ENCODE data around the gene CCDC82. TPM values are rescaled to one million over a fixed set of nuclear protein-coding genes. Genes with fewer than 3 reads are reported as not detected.

CCDC82 gene
- total and polyA plus RNA-seq, 5 donors from 2014 or later: 22.2 to 37.3 (median 26.2) TPM

DNA sequence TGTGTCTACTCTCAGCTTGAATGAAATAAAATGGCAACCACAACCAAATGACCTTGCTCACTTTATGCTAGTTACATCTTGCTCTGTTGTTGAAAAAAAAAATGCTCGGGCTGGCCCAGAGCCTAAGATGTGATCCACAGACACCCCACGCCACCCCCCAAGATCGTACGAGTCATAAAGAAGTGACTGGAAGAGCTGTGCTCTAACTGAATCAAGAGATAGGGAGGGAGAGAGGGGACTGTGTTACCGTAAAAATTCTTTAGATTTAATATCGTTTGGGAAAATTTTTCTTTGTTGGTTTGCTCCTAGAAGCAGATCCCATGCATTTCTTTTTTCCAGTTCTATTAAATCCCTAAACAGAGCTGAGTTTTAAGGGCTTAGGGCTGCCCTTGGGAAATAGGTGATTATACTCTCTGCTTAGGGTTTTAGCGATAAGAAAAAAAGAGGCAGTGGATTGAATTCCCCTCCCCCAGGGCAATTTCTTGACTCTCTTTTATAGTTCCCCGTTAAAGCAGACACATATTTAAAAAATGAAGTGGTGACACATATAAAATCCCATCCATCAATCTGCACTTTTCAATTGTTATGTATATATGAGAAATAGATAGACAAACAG, 61.2 kb downstream of the CCDC82 start:
- Histone ChIP-seq H3K27ac (ENCODE audit: insufficient read depth, low read length, poor library complexity, severe bottlenecking) (no peak overlapping the region), H3K4me3 (ENCODE audit: low read depth, low read length) (no peak overlapping the region), H3K9me3 (ENCODE audit: control insufficient read depth in 2 of 2, low read length in 2 of 2) (no peaks in the 10 kb centered on the region), H3K27me3 (ENCODE audit: control insufficient read depth, insufficient read depth, low read length) (no peaks in the 10 kb centered on the region), H3K4me1 (ENCODE audit: control insufficient read depth, insufficient read depth, low read length, poor library complexity, severe bottlenecking) (peaks cover 14% of the 10 kb centered on the region), H3K36me3 (ENCODE audit: control insufficient read depth, insufficient read depth, low read length) (peaks cover 9% of the 10 kb centered on the region)
- H3K27me3 Mint-ChIP-seq: no peaks in the 10 kb centered on the region
- no peak overlapping the region for H3K4me3 Mint-ChIP-seq
- ATAC-seq (ENCODE audit: low read depth in 2 of 2) (no peak), DNase-seq (no peak)
- H3K4me1 Mint-ChIP-seq: peaks cover 41 to 88% (median 63%) of the 10 kb centered on the region in 4 donors
- H3K27ac Mint-ChIP-seq: peak overlapping the region in 1 of 3 donors; percentile 43
- no peaks in the 10 kb centered on the region for H3K9me3 Mint-ChIP-seq
- peaks cover 23% of the 10 kb centered on the region for H3K36me3 Mint-ChIP-seq

GRCh38 chr11:96326959-96327358, 62.8 kb downstream of the CCDC82 start:
- H3K27ac ChIP-seq (ENCODE audit: insufficient read depth, low read length, poor library complexity, severe bottlenecking): no peak overlapping the region
- Mint-ChIP-seq H3K9me3 (no peaks in the 10 kb centered on the region), H3K27me3 (no peaks in the 10 kb centered on the region), H3K4me3 (no peak overlapping the region), H3K27ac (no peak overlapping the region), H3K4me1 (peaks cover 38 to 86% (median 58%) of the 10 kb centered on the region in 4 donors), H3K36me3 (peaks cover 30% of the 10 kb centered on the region)
- no peak overlapping the region for H3K4me3 ChIP-seq (ENCODE audit: low read depth, low read length)
- no peak for ATAC-seq (ENCODE audit: low read depth in 2 of 2)
- H3K36me3 ChIP-seq (ENCODE audit: control insufficient read depth, insufficient read depth, low read length): peaks cover 8% of the 10 kb centered on the region
- H3K9me3 ChIP-seq (ENCODE audit: control insufficient read depth in 2 of 2, low read length in 2 of 2): no peaks in the 10 kb centered on the region
- H3K27me3 ChIP-seq (ENCODE audit: control insufficient read depth, insufficient read depth, low read length): no peaks in the 10 kb centered on the region
- DNase-seq: no peak
- peaks cover 8% of the 10 kb centered on the region for H3K4me1 ChIP-seq (ENCODE audit: control insufficient read depth, insufficient read depth, low read length, poor library complexity, severe bottlenecking)

GRCh38 chr11:96324912-96325311, 64.8 kb downstream of the CCDC82 start:
- Histone ChIP-seq H3K4me1 (ENCODE audit: control insufficient read depth, insufficient read depth, low read length, poor library complexity, severe bottlenecking) (peaks cover under 1% of the 10 kb centered on the region), H3K36me3 (ENCODE audit: control insufficient read depth, insufficient read depth, low read length) (peaks cover 5% of the 10 kb centered on the region), H3K27me3 (ENCODE audit: control insufficient read depth, insufficient read depth, low read length) (no peaks in the 10 kb centered on the region), H3K27ac (ENCODE audit: insufficient read depth, low read length, poor library complexity, severe bottlenecking) (no peak overlapping the region), H3K4me3 (ENCODE audit: low read depth, low read length) (no peak overlapping the region), H3K9me3 (ENCODE audit: control insufficient read depth in 2 of 2, low read length in 2 of 2) (no peaks in the 10 kb centered on the region)
- ATAC-seq (ENCODE audit: low read depth in 2 of 2) (no peak), DNase-seq (no peak)
- Mint-ChIP-seq H3K27ac (peak overlapping the region in 2 of 3 donors; percentile 2 to 21), H3K9me3 (no peaks in the 10 kb centered on the region), H3K36me3 (peaks cover 37% of the 10 kb centered on the region), H3K27me3 (no peaks in the 10 kb centered on the region), H3K4me1 (peaks cover 42 to 91% (median 67%) of the 10 kb centered on the region in 4 donors), H3K4me3 (no peak overlapping the region)

- Histone ChIP-seq H3K36me3 (ENCODE audit: control insufficient read depth, insufficient read depth, low read length) (peaks cover 5% of the 10 kb centered on the region), H3K27me3 (ENCODE audit: control insufficient read depth, insufficient read depth, low read length) (no peaks in the 10 kb centered on the region), H3K9me3 (ENCODE audit: control insufficient read depth in 2 of 2, low read length in 2 of 2) (no peaks in the 10 kb centered on the region), H3K4me3 (ENCODE audit: low read depth, low read length) (no peak overlapping the region), H3K27ac (ENCODE audit: insufficient read depth, low read length, poor library complexity, severe bottlenecking) (no peak overlapping the region), H3K4me1 (ENCODE audit: control insufficient read depth, insufficient read depth, low read length, poor library complexity, severe bottlenecking) (peaks cover 2% of the 10 kb centered on the region)
- Mint-ChIP-seq H3K4me1 (peaks cover 33 to 91% (median 65%) of the 10 kb centered on the region in 4 donors), H3K9me3 (no peaks in the 10 kb centered on the region), H3K27me3 (no peaks in the 10 kb centered on the region), H3K36me3 (peaks cover 37% of the 10 kb centered on the region), H3K27ac (peak overlapping the region in 1 of 3 donors; percentile 2), H3K4me3 (no peak overlapping the region)
- ATAC-seq (ENCODE audit: low read depth in 2 of 2): no peak
- no peak for DNase-seq
These were observed 66.1 kb downstream of the CCDC82 start for GRCh38 chr11:96323642-96323985.

GRCh38 chr11:96322775-96323641, 66.7 kb downstream of the CCDC82 start:
- no peaks in the 10 kb centered on the region for H3K9me3 Mint-ChIP-seq
- peak overlapping the region; percentile 2 to 33 (median 2) for H3K27ac Mint-ChIP-seq
- H3K4me3 Mint-ChIP-seq: no peak overlapping the region
- no peak overlapping the region for H3K4me3 ChIP-seq (ENCODE audit: low read depth, low read length)
- no peaks in the 10 kb centered on the region for H3K27me3 Mint-ChIP-seq
- H3K27ac ChIP-seq (ENCODE audit: insufficient read depth, low read length, poor library complexity, severe bottlenecking): no peak overlapping the region
- peaks cover 5% of the 10 kb centered on the region for H3K36me3 ChIP-seq (ENCODE audit: control insufficient read depth, insufficient read depth, low read length)
- H3K36me3 Mint-ChIP-seq: peaks cover 34% of the 10 kb centered on the region
- peaks cover 37 to 92% (median 69%) of the 10 kb centered on the region in 4 donors for H3K4me1 Mint-ChIP-seq
- peaks cover 8% of the 10 kb centered on the region for H3K4me1 ChIP-seq (ENCODE audit: control insufficient read depth, insufficient read depth, low read length, poor library complexity, severe bottlenecking)
- no peak for ATAC-seq (ENCODE audit: low read depth in 2 of 2)
- no peaks in the 10 kb centered on the region for H3K9me3 ChIP-seq (ENCODE audit: control insufficient read depth in 2 of 2, low read length in 2 of 2)
- DNase-seq: no peak
- H3K27me3 ChIP-seq (ENCODE audit: control insufficient read depth, insufficient read depth, low read length): no peaks in the 10 kb centered on the region

DNA sequence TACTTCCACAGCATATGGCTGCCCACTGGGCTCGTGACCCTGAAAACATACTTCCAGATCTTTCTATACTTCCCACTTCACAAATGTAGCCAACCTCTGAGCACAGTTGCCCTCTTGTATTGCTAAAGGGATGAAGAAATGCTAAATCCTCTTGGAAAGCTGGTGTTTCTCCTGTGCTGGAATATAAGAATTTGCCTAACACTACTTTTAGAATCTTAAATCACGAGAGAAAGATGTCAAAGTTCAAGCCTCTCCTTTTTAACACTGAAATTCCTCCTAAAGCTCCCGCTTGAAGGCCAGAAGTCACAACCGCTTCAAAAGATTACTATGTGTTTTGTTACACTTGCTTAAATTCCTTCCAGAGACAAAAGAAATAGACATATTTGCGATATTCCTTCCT, 68.6 kb downstream of the CCDC82 start:
- no peak for DNase-seq
- peaks cover 46% of the 10 kb centered on the region for H3K36me3 Mint-ChIP-seq
- ATAC-seq (ENCODE audit: low read depth in 2 of 2): no peak
- H3K27me3 Mint-ChIP-seq: no peaks in the 10 kb centered on the region
- no peaks in the 10 kb centered on the region for H3K9me3 Mint-ChIP-seq
- H3K27ac ChIP-seq (ENCODE audit: insufficient read depth, low read length, poor library complexity, severe bottlenecking): no peak overlapping the region
- peaks cover 7% of the 10 kb centered on the region for H3K36me3 ChIP-seq (ENCODE audit: control insufficient read depth, insufficient read depth, low read length)
- H3K4me1 Mint-ChIP-seq: peaks cover 42 to 98% (median 80%) of the 10 kb centered on the region in 4 donors
- peaks cover 14% of the 10 kb centered on the region for H3K4me1 ChIP-seq (ENCODE audit: control insufficient read depth, insufficient read depth, low read length, poor library complexity, severe bottlenecking)
- H3K4me3 Mint-ChIP-seq: peak overlapping the region in 1 of 4 donors; percentile 15
- no peaks in the 10 kb centered on the region for H3K27me3 ChIP-seq (ENCODE audit: control insufficient read depth, insufficient read depth, low read length)
- H3K4me3 ChIP-seq (ENCODE audit: low read depth, low read length): no peak overlapping the region
- no peaks in the 10 kb centered on the region for H3K9me3 ChIP-seq (ENCODE audit: control insufficient read depth in 2 of 2, low read length in 2 of 2)
- H3K27ac Mint-ChIP-seq: peak overlapping the region in 2 of 3 donors; percentile 24 to 49

DNA sequence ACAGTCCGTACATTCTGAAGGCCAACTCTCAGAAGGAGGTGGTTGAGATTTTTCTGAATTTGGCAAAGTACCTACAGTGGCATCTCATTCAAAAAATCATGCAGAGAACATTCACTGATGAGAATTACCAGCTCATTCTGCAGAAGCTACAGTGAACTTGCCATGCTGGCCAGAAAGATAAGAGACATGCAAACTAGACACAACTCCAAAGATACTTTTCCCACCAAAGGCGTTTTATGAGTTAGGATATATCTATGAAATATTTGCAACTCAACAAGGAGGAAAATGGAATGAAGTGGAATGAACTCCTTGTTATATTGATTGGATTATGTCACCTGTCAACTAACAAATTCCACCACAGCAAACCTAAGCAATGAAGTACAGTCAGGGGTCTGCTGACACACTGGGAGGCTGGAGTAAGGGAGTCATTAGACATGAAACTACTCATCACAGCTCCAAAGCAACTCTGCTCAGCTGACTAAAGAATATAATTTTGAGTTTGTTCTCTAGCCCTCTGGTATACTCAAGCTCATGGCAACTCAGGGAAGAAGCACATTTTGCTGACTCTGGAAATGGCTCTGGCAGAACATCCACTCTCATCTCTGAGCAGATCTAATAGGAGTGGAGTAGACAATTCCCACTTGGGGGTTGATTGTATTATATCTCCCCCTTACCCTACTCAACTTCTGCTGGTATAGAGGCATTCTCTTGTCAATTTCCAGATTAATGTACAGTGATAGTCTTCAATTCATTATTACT, 69.6 kb downstream of the CCDC82 start:
- no peak for ATAC-seq (ENCODE audit: low read depth in 2 of 2)
- Mint-ChIP-seq H3K27ac (peak overlapping the region in 1 of 3 donors; percentile 68), H3K4me1 (peaks cover 44 to 97% (median 84%) of the 10 kb centered on the region in 4 donors), H3K36me3 (peaks cover 45% of the 10 kb centered on the region), H3K27me3 (no peaks in the 10 kb centered on the region), H3K4me3 (no peak overlapping the region), H3K9me3 (no peaks in the 10 kb centered on the region)
- peaks cover 7% of the 10 kb centered on the region for H3K36me3 ChIP-seq (ENCODE audit: control insufficient read depth, insufficient read depth, low read length)
- H3K9me3 ChIP-seq (ENCODE audit: control insufficient read depth in 2 of 2, low read length in 2 of 2): no peaks in the 10 kb centered on the region
- DNase-seq: no peak
- no peak overlapping the region for H3K27ac ChIP-seq (ENCODE audit: insufficient read depth, low read length, poor library complexity, severe bottlenecking)
- no peaks in the 10 kb centered on the region for H3K27me3 ChIP-seq (ENCODE audit: control insufficient read depth, insufficient read depth, low read length)
- no peak overlapping the region for H3K4me3 ChIP-seq (ENCODE audit: low read depth, low read length)
- H3K4me1 ChIP-seq (ENCODE audit: control insufficient read depth, insufficient read depth, low read length, poor library complexity, severe bottlenecking): peaks cover 15% of the 10 kb centered on the region

All from CD4-positive, CD25-positive, alpha-beta regulatory T cell (primary cell).